CD4-positive, alpha-beta T cell treated with Interleukin-17A for 4 hours (primary cell): ENCODE results near the gene SCGB1C2.
A peak's percentile ranks its signal among the peaks of the same experiment; 100 is the strongest.

Source experiments
- DNase-seq: peaks from one replicate; pipeline ENCODE4 v3.0.0-alpha.2; 2020; ENCODE audit warnings: mixed read lengths

The SCGB1C2 gene

GRCh38 chr17:173166-173911 is 36.0 kb downstream of the SCGB1C2 start:
- no peak for DNase-seq

DNA sequence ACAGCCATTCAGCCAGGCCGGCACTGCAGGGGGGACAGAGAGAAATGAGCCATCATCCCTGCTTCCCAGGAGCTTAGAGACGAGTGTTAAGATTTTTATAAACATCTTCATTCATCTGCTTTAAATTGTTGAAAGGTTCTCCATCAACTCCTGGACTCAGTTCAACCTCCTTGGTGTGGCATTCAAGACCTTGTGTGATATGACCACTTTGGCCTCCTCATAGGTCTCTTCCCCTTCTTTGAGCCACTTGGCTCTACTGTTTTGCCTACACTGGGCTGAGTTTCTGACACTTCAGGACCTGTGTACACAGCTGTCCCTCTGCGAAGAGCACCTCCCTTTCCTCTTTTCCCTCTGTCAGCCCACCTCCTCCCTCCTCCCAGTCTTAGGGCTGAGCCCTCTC is 39.8 kb downstream of the SCGB1C2 start:
- DNase-seq, result no peak

- no peak for DNase-seq
Observed at GRCh38 chr17:177762-178161, 40.4 kb downstream of the SCGB1C2 start.

GRCh38 chr17:178292-179065 is 41.1 kb downstream of the SCGB1C2 start:
- DNase-seq, result no peak

DNA sequence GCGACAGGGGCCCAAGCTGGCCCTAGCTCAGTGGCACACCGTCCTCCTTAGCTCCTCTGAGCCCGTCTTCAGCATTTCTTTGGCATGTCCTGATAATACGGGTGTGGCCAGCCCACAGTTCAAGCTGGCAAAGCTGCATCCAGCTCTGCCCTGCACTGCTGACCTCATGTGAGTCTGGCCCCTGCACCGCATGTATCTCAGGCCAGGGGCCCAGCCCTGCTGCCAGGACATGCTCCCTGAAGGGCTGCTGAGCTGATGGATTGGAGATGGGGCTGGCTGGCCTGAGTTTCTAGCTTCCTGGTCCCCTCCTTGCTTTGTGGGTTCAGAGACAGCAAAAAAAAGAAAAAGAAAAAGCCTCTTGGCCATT is 41.7 kb downstream of the SCGB1C2 start:
- no peak for DNase-seq

DNA sequence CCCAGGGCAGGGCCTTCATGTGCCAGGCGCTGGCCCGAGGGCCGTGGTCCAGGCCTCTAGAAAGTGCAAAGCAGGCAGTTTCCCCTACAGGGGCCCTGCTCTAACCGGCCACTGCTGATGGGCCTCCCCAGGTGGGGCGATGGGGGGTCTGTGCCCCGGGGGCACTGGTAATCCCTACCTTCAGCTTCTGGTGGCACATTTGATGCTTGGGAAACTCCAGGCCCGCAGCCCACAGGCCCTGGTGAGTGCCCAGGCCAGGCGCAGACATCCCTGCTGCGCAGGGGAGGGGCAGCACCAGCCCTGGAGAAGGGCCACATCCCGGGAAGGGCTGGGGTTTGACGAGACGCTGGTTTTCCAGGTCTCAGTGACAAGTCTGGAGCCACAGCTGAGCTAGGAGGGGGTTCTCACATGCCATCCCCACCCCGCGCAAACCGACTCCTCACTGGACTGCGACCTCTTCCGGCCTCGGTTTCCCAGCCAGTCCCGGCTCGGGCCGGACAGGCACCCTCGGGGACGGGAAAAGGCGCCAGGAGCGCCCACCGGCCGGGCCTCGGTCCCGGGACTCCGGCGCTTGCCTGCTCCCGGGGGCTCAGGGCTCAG is 42.5 kb downstream of the SCGB1C2 start:
- DNase-seq, result no peak

DNA sequence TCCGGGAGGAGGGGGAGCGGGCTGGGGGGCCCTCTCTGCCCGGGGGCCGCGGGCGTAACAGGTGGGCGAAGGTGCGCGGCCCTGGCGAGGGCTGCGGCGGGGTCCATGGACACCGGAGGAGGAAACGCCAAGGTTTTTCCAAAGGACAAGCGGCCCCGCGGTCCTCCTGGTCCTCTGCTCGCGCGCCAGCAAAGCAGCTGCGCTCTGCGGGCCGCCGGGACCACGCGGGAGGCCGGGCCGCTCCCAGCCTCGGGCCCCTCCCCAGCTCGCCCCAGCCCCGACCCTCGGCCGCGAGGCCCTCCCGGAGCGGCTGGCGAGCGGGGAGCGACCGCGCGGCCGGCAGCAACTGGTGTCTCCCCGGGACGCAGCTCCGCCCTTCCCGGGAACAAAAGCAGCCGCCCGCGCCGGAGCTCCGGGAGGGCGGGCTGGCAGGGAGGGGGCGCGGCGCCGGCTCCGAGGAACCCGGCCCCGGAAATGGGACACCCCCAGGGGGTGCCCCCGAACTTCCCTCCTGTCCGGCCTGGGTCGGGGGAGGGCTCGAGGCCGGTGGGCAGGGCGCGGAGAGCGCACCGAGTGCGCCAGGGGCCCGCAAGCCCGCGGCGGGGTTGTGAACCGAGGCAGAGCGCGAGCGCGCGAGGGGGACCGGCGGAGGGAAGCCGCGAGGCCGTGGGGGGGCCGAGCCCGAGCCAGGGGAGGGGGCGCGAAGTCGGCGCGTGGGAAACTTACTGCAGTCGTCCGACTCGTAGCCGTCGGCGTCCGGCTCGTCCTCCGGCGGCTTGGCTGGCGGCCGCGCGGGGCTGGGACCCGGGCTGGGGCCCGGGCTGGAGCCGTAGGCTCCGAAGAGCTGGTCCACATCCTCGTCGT is 43.2 kb downstream of the SCGB1C2 start:
- no peak for DNase-seq

GRCh38 chr17:181245-182049 is 44.1 kb downstream of the SCGB1C2 start, which contains the start of gene DOC2B:
Gene DOC2B, minus strand, starts transcription at chr17:181650. Its CDS starts 171 bp downstream, at chr17:181479.
- peak; percentile 11 for DNase-seq

GRCh38 chr17:182050-182751 is 44.8 kb downstream of the SCGB1C2 start:
- no peak for DNase-seq

DNA sequence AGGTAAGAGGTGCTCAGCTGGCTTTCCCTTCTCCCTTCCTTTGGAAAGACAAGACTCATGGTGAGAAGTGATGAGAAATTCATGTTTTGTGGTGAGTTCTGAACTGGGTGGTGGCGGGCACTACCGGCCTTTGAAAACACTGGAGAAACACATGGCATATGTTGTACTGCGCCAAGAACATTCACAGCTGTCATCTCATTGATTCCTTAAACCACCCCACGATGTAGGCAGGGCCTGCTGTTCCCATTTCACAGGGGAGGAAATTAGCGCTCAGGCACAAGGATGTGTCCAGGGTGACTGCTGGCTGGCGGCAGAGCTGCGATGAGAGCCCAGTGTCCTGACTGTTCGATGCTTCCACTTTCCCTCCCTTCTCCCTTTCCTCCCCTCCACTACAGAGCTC is 45.7 kb downstream of the SCGB1C2 start:
- no peak for DNase-seq

DNA sequence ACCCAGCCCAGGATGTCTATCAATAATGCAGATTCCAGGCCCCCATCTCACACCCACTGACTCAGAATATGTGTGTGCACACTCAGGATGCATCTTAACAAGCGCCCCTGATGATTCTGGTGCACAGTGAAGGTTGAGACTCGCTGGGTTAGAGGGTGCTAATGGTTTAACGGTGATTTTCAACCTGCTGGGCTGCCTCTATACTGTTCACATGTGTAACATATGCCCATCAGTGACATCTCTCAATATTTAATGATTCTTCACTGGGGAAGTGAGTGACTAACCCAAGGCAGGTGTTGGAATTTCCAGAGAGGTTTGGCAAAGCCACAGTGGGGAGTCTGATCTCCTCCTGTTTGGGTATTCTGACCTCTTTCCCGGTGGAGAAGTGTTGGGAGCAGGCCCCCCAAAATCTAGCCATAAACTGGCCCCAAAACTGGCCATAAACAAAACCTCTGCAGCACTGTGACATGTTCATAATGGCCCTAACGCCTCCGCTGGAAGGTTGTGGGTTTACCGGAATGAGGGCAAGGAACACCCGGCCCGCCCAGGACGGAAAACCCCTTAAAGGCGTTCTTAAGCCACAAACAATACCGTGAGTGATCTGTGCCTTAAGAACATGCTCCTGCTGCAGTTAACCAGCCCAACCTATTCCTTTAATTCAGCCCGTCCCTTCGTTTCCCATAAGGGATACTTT is 48.2 kb downstream of the SCGB1C2 start:
- no peak for DNase-seq

GRCh38 chr17:187130-187529 is 49.8 kb downstream of the SCGB1C2 start:
- no peak for DNase-seq
